Measurements from ENCODE around the gene SLC8B1. TPM values are rescaled to one million over a fixed set of nuclear protein-coding genes. Genes with fewer than 3 reads are reported as not detected.
A peak's percentile ranks its signal among the peaks of the same experiment; 100 is the strongest.

SLC8B1 gene
- total RNA-seq, 4 donors from 2014 or later, result 19.6 to 31.9 (median 28.5) TPM

GRCh38 chr12:113329791-113330417 lies 5.0 kb downstream of the SLC8B1 start:
- Histone ChIP-seq H3K27me3 (no peaks in the 10 kb centered on the region), H3K36me3 (peaks cover 0 to 66% (median 5%) of the 10 kb centered on the region in 3 donors), H3K9me3 (no peaks in the 10 kb centered on the region), H3K27ac (peak overlapping the region in 2 of 4 donors; percentile 6 to 39), H3K4me1 (peaks cover 7 to 50% (median 24%) of the 10 kb centered on the region in 3 donors), H3K4me3 (no peak overlapping the region)
- TF ChIP-seq POLR2A (IDR thresholded peaks at IDR 0.05) (no peak), CTCF (IDR thresholded peaks at IDR 0.05) (no peak)
- 100% methylated on average over 1 of the region's 1 CpG for WGBS, 2 donors
- no peak for DNase-seq
- intact Hi-C loops (cut with DNase I), result no loop called here

GRCh38 chr12:113329022-113329790 lies 5.7 kb downstream of the SLC8B1 start:
- WGBS, 2 donors, result 75 to 93% methylated on average over 5 to 7 of the region's 9 CpGs
- Histone ChIP-seq H3K4me3 (no peak overlapping the region), H3K27ac (peak overlapping the region in 2 of 4 donors; percentile 6 to 39), H3K27me3 (no peaks in the 10 kb centered on the region), H3K36me3 (peaks cover 0 to 66% (median 5%) of the 10 kb centered on the region in 3 donors), H3K9me3 (no peaks in the 10 kb centered on the region), H3K4me1 (peaks cover 7 to 47% (median 24%) of the 10 kb centered on the region in 3 donors)
- intact Hi-C loops (cut with DNase I), result no loop called here
- TF ChIP-seq CTCF (IDR thresholded peaks at IDR 0.05) (no peak), POLR2A (IDR thresholded peaks at IDR 0.05) (no peak)
- no peak for DNase-seq

- Histone ChIP-seq H3K4me1 (peaks cover 3 to 39% (median 20%) of the 10 kb centered on the region in 3 donors), H3K4me3 (no peak overlapping the region), H3K9me3 (no peaks in the 10 kb centered on the region), H3K27ac (peak overlapping the region in 1 of 4 donors; percentile 6), H3K27me3 (no peaks in the 10 kb centered on the region), H3K36me3 (peaks cover 0 to 67% (median 5%) of the 10 kb centered on the region in 3 donors)
- intact Hi-C loops (cut with DNase I), result no loop called here
- TF ChIP-seq POLR2A (IDR thresholded peaks at IDR 0.05), result no peak
- TF ChIP-seq CTCF (IDR thresholded peaks at IDR 0.05), result no peak
- 81 to 83% methylated on average over 5 of the region's 5 CpGs for WGBS, 2 donors
- DNase-seq, result no peak
Observed at GRCh38 chr12:113328368-113328889, 6.5 kb downstream of the SLC8B1 start.

- Histone ChIP-seq H3K27ac (peak overlapping the region in 3 of 4 donors; percentile 31 to 53 (median 52)), H3K9me3 (no peaks in the 10 kb centered on the region), H3K4me3 (no peak overlapping the region), H3K36me3 (peaks cover under 1 to 70% (median 5%) of the 10 kb centered on the region in 3 donors), H3K4me1 (peaks cover 0 to 24% (median 13%) of the 10 kb centered on the region in 3 donors), H3K27me3 (no peaks in the 10 kb centered on the region)
- no peak for DNase-seq
- WGBS, 2 donors, result 68 to 83% methylated on average over 3 to 4 of the region's 4 CpGs
- intact Hi-C loops (cut with DNase I), result no loop called here
- TF ChIP-seq POLR2A (IDR thresholded peaks at IDR 0.05) (no peak), CTCF (IDR thresholded peaks at IDR 0.05) (no peak)
Observed at GRCh38 chr12:113326775-113327395, 8.0 kb downstream of the SLC8B1 start.
